GM18511 (cell line): ENCODE data around the gene TENM4.
A peak's percentile ranks its signal among the peaks of the same experiment; 100 is the strongest.
"Not testable (repeated sequence)": the region's sequence is repeated elsewhere in the genome, so short reads cannot be mapped to it uniquely, and the experiment has no call there.

Source experiments
- ATAC-seq: cut with Tn5 transposase; IDR thresholded peaks from one replicate; pipeline ENCODE4 v1.9.1; 2021; ENCODE audit warnings: mild to moderate bottlenecking, moderate library complexity; ENCODE audit not compliant: unreplicated experiment

Gene TENM4

GRCh38 chr11:79226126-79226525 lies 214.7 kb downstream of the TENM4 start:
- ATAC-seq = no peak

- ATAC-seq = not testable (repeated sequence)
Measured at GRCh38 chr11:79222163-79222562, 218.7 kb downstream of the TENM4 start.

- ATAC-seq = no peak
Measured at GRCh38 chr11:79221444-79222130, 219.2 kb downstream of the TENM4 start.

GRCh38 chr11:79220171-79220570 lies 220.7 kb downstream of the TENM4 start:
- ATAC-seq = no peak

GRCh38 chr11:79219186-79220045 lies 221.4 kb downstream of the TENM4 start:
- no peak for ATAC-seq

GRCh38 chr11:79212741-79213190 lies 228.1 kb downstream of the TENM4 start:
- ATAC-seq = peak; percentile 35

- no peak for ATAC-seq
Measured at GRCh38 chr11:79209540-79210266, 231.1 kb downstream of the TENM4 start.

GRCh38 chr11:79208126-79208525 lies 232.7 kb downstream of the TENM4 start:
- peak; percentile 83 for ATAC-seq

GRCh38 chr11:79206951-79207350 lies 233.9 kb downstream of the TENM4 start:
- no peak for ATAC-seq

- no peak for ATAC-seq
Measured at GRCh38 chr11:79205786-79206185, 235.0 kb downstream of the TENM4 start.

GRCh38 chr11:79201677-79202347 lies 239.0 kb downstream of the TENM4 start:
- peak; percentile 71 for ATAC-seq

- ATAC-seq = no peak
Measured at GRCh38 chr11:79200398-79201070, 240.3 kb downstream of the TENM4 start.

- no peak for ATAC-seq
Measured at GRCh38 chr11:79199729-79200354, 241.0 kb downstream of the TENM4 start.

- ATAC-seq = peak; percentile 40
Measured at GRCh38 chr11:79198898-79199250, 242.0 kb downstream of the TENM4 start.

- ATAC-seq = no peak
Measured at GRCh38 chr11:79198203-79198897, 242.5 kb downstream of the TENM4 start.

GRCh38 chr11:79196950-79197349 lies 243.9 kb downstream of the TENM4 start:
- ATAC-seq = no peak

- no peak for ATAC-seq
Measured at GRCh38 chr11:79195209-79195608, 245.6 kb downstream of the TENM4 start.

GRCh38 chr11:79193663-79194310 lies 247.0 kb downstream of the TENM4 start:
- no peak for ATAC-seq

- no peak for ATAC-seq
Measured at GRCh38 chr11:79192836-79193235, 248.0 kb downstream of the TENM4 start.
